Measurements from ENCODE around the gene CTSD.

Gene CTSD

DNA sequence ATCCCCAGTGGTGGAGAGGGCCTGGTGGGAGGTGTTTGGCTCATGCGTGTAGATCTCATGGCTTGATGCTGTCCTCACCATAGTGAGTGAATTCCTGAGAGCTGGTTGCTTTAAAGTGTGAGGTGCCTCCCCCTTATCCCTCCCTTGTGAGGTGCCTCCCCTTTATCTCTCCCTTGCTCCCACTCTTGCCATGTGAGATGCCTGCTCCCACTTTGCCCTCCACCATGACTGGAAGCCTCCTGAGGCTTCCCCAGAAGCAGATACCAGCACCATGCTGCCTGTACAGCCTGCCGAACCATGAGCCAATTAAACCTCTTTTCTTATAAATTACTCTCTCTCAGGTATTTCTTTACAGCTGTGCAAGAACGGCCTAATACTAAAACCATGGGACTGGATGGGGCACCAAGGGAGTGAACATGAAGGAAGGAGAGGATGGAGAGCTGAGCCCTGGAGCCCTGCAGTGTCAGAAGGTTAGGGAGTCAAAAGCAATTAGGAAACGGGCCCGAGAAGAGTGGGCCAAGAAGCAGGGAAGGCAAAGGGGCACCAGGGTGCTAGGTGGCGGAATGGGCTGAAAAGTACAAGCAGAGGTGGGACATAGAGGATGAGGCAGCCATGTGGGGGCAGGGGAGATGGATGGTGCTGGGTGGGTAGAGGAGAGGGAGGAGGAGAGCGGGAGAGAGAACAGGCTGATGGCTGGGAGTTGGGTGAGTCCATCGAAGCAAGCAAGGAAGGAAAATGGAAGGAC, 22.8 kb downstream of the CTSD start:
- H3K4me1 ChIP-seq (ENCODE audit: control insufficient read depth, insufficient read depth, low read length), result no peaks in the 10 kb centered on the region
- H3K4me3 ChIP-seq (ENCODE audit: low read length), result no peak overlapping the region
- H3K9ac ChIP-seq (ENCODE audit: low read length), result no peak overlapping the region
- no peak overlapping the region for H3K27ac ChIP-seq (ENCODE audit: low read depth, low read length)
- peaks cover 2% of the 10 kb centered on the region for H3K27me3 ChIP-seq (ENCODE audit: control insufficient read depth, insufficient read depth, low read length)
- H3K36me3 ChIP-seq (ENCODE audit: control insufficient read depth, insufficient read depth, low read length), result no peaks in the 10 kb centered on the region

DNA sequence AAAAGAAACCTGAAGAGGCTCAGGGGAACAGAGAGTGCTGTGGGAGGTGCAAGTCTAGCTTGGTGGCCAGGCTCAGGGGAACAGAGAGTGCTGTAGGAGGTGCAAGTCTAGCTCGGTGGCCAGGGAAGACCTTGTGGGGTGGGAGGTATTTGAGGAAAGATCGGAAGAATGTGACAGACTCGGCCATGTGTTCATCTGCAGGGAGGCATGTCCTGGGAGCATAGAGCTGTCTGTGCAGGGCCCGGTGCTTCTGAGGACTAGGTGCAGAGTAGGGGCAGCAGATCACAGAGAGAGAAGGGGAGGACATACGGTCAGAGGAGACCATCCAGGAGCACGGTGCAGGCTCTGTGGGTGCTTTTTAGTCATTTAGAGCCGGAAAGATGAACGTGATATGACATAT, 24.2 kb downstream of the CTSD start:
- Histone ChIP-seq H3K36me3 (ENCODE audit: control insufficient read depth, insufficient read depth, low read length) (no peaks in the 10 kb centered on the region), H3K4me3 (ENCODE audit: low read length) (no peak overlapping the region), H3K9ac (ENCODE audit: low read length) (no peak overlapping the region), H3K4me1 (ENCODE audit: control insufficient read depth, insufficient read depth, low read length) (no peaks in the 10 kb centered on the region), H3K27ac (ENCODE audit: low read depth, low read length) (no peak overlapping the region), H3K27me3 (ENCODE audit: control insufficient read depth, insufficient read depth, low read length) (peaks cover 2% of the 10 kb centered on the region)

GRCh38 chr11:1738380-1738779, 25.3 kb downstream of the CTSD start:
- H3K9ac ChIP-seq (ENCODE audit: low read length), result no peak overlapping the region
- peaks cover 4% of the 10 kb centered on the region for H3K27me3 ChIP-seq (ENCODE audit: control insufficient read depth, insufficient read depth, low read length)

DNA sequence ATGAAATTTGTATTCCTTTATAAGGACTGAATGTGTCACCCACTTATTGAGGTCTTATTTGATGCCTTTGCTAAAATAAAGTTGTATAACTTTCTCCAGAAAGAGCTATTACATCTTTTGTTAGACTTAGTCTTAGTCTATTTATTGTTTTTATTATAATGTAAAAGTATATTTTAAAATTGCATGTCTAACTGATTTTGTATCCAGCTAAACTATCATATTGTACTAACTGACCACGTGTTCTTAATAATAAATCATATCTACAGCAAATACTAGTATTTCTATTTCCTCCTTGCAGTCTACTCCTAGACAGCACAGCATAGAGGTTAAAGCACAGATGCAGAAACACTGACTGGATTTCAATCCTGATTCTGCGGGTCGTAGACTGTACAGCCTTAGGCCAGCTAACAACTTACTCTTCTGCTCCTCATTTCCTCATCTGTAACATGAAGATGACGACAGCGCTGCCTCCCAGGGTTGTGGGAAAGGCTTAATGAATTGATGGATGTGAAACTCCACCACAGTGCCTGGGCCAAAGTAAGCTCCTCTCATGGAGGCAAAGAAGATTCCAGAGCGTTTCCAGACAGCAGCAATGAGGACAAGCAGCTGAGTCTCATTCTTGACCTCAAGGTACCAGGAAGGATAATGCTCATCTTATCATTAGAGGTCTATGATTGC, 26.5 kb downstream of the CTSD start:
- H3K4me1 ChIP-seq (ENCODE audit: control insufficient read depth, insufficient read depth, low read length), result no peaks in the 10 kb centered on the region
- H3K4me3 ChIP-seq (ENCODE audit: low read length), result no peak overlapping the region
- H3K27ac ChIP-seq (ENCODE audit: low read depth, low read length), result no peak overlapping the region
- H3K27me3 ChIP-seq (ENCODE audit: control insufficient read depth, insufficient read depth, low read length), result peaks cover 7% of the 10 kb centered on the region
- H3K36me3 ChIP-seq (ENCODE audit: control insufficient read depth, insufficient read depth, low read length), result no peaks in the 10 kb centered on the region
- no peak overlapping the region for H3K9ac ChIP-seq (ENCODE audit: low read length)

More at GRCh38 chr11:1738380-1738779, 25.3 kb downstream of the CTSD start:
- Histone ChIP-seq H3K36me3 (ENCODE audit: control insufficient read depth, insufficient read depth, low read length) (no peaks in the 10 kb centered on the region), H3K4me3 (ENCODE audit: low read length) (no peak overlapping the region), H3K27ac (ENCODE audit: low read depth, low read length) (no peak overlapping the region), H3K4me1 (ENCODE audit: control insufficient read depth, insufficient read depth, low read length) (no peaks in the 10 kb centered on the region)

DNA sequence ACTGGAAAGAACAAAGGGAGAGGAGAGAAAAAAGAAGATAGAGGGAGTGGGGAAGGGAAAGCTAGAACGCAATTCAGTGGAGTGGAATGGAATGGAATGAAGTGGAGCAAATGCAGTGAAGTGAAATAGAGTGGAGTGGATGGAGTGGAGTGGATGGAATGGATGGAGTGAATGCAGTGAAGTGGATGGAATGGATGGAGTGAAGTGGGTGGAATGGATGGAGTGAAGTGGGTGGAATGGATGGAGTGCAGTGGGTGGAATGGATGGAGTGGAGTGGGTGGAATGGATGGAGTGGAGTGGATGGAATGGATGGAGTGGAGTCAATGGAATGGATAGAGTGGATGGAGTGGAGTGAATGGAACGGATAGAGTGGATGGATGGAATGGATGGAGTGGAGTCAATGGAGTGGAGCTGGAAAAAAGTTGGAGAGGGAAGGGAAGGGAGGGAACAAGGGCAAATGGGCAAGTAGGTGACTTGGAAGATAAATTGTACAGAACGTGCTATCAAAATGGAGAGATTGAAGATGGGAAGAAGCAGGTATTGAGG, 27.2 kb downstream of the CTSD start:
- no peak overlapping the region for H3K4me3 ChIP-seq (ENCODE audit: low read length)
- no peak overlapping the region for H3K9ac ChIP-seq (ENCODE audit: low read length)
- H3K27ac ChIP-seq (ENCODE audit: low read depth, low read length), result no peak overlapping the region
- no peaks in the 10 kb centered on the region for H3K36me3 ChIP-seq (ENCODE audit: control insufficient read depth, insufficient read depth, low read length)
- H3K4me1 ChIP-seq (ENCODE audit: control insufficient read depth, insufficient read depth, low read length), result no peaks in the 10 kb centered on the region
- H3K27me3 ChIP-seq (ENCODE audit: control insufficient read depth, insufficient read depth, low read length), result peaks cover 8% of the 10 kb centered on the region

GRCh38 chr11:1735271-1735670, 28.5 kb downstream of the CTSD start:
- Histone ChIP-seq H3K27me3 (ENCODE audit: control insufficient read depth, insufficient read depth, low read length) (peaks cover 9% of the 10 kb centered on the region), H3K4me1 (ENCODE audit: control insufficient read depth, insufficient read depth, low read length) (no peaks in the 10 kb centered on the region), H3K4me3 (ENCODE audit: low read length) (no peak overlapping the region)

DNA sequence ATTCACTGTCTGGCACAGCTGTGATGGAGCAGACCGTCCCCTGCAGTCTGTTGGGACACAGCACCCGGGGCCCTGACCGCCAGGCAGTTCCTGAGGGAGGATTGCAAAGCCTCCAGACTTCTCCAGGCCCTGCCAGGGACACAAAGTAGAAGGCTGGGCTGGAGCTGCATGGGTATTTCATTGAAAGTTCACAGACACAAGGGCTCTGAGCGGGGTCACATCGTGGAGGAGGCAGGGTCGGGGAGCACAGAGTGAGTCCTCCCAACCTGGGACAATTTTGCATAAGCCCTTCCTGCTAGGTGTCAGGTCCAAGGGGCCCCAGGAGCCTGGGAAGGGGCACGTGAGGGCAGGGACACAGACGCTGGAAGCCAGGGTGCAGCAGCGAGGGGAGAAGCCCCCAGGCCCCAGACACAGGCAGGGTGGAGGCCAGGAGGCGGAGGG, 29.1 kb downstream of the CTSD start:
- Histone ChIP-seq H3K4me3 (ENCODE audit: low read length) (no peak overlapping the region), H3K36me3 (ENCODE audit: control insufficient read depth, insufficient read depth, low read length) (no peaks in the 10 kb centered on the region), H3K9ac (ENCODE audit: low read length) (no peak overlapping the region), H3K27me3 (ENCODE audit: control insufficient read depth, insufficient read depth, low read length) (peaks cover 9% of the 10 kb centered on the region), H3K27ac (ENCODE audit: low read depth, low read length) (no peak overlapping the region), H3K4me1 (ENCODE audit: control insufficient read depth, insufficient read depth, low read length) (no peaks in the 10 kb centered on the region)

More at GRCh38 chr11:1735271-1735670, 28.5 kb downstream of the CTSD start:
- H3K9ac ChIP-seq (ENCODE audit: low read length), result no peak overlapping the region
- no peaks in the 10 kb centered on the region for H3K36me3 ChIP-seq (ENCODE audit: control insufficient read depth, insufficient read depth, low read length)
- H3K27ac ChIP-seq (ENCODE audit: low read depth, low read length), result no peak overlapping the region

- H3K27ac ChIP-seq (ENCODE audit: low read depth, low read length), result no peak overlapping the region
- peaks cover 13% of the 10 kb centered on the region for H3K27me3 ChIP-seq (ENCODE audit: control insufficient read depth, insufficient read depth, low read length)
- no peak overlapping the region for H3K9ac ChIP-seq (ENCODE audit: low read length)
- no peak overlapping the region for H3K4me3 ChIP-seq (ENCODE audit: low read length)
- H3K36me3 ChIP-seq (ENCODE audit: control insufficient read depth, insufficient read depth, low read length), result no peaks in the 10 kb centered on the region
- H3K4me1 ChIP-seq (ENCODE audit: control insufficient read depth, insufficient read depth, low read length), result no peaks in the 10 kb centered on the region
Measured at GRCh38 chr11:1733716-1734640, 29.7 kb downstream of the CTSD start.

DNA sequence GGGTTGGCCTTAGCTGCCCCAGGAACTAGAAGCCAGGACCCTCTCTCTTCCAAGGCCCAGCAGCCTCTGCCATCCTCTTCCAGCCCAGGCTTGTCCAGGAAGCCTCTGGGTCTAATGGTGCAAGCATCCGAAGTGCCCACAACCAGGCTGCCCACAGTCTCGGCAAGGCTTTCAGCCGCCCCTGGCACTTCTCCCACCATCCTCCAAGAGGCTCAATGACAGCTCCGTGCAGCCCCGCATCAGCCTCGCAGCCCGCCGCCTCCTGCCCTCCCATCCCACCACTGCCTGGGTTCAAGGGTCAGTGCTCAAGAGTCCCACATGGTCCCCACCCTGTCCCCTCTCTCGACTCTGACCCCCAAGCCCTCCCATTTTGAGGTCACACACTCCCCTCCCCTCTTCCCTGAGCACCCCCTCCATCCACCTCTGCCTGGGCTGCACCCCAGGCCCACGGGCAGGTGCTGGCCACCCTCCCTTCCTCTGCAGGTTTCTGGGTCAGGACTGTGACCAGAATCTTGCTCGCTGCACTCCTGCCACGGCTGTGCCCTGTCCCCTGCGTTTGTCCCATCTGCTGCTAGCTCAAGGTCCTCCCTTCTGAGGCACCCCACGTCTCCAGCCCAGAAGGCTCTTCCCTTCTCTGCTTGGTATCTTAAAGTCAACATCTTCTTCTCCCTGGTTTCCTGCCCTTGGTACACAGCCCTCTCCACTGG, 30.6 kb downstream of the CTSD start:
- Histone ChIP-seq H3K27ac (ENCODE audit: low read depth, low read length) (no peak overlapping the region), H3K9ac (ENCODE audit: low read length) (no peak overlapping the region), H3K4me1 (ENCODE audit: control insufficient read depth, insufficient read depth, low read length) (no peaks in the 10 kb centered on the region), H3K4me3 (ENCODE audit: low read length) (no peak overlapping the region), H3K27me3 (ENCODE audit: control insufficient read depth, insufficient read depth, low read length) (peaks cover 13% of the 10 kb centered on the region), H3K36me3 (ENCODE audit: control insufficient read depth, insufficient read depth, low read length) (no peaks in the 10 kb centered on the region)

DNA sequence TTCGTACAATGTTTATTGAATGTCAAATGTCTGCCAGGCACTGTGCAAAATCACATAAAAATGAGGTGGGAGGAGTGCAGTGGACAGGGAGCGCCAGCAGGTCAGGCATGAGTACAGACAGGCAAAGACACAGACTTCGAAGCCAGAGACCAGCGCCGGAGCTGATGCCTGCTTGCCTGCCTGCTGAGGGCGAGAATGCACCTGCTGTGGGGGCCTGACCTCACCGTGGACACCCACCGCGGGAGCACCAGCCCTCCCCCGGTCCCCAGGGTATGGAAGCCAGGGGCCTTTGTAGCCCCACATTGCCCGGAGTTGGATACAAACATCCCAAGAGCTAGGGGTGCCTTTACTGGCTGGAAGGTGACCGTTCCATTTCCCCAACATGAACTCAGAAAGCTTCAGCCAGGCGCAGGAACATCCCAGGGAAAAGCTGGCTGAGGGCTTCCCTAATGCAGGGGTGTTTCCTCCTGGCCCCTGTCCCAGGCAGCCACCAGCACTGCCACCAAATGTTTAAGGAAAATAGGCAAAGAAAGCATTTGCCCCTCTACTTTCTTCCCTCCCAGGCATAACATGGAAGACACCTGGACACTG, 31.2 kb downstream of the CTSD start:
- no peak overlapping the region for H3K27ac ChIP-seq (ENCODE audit: low read depth, low read length)
- peaks cover 13% of the 10 kb centered on the region for H3K27me3 ChIP-seq (ENCODE audit: control insufficient read depth, insufficient read depth, low read length)
- H3K4me3 ChIP-seq (ENCODE audit: low read length), result no peak overlapping the region
- no peaks in the 10 kb centered on the region for H3K36me3 ChIP-seq (ENCODE audit: control insufficient read depth, insufficient read depth, low read length)
- H3K9ac ChIP-seq (ENCODE audit: low read length), result no peak overlapping the region
- no peaks in the 10 kb centered on the region for H3K4me1 ChIP-seq (ENCODE audit: control insufficient read depth, insufficient read depth, low read length)

DNA sequence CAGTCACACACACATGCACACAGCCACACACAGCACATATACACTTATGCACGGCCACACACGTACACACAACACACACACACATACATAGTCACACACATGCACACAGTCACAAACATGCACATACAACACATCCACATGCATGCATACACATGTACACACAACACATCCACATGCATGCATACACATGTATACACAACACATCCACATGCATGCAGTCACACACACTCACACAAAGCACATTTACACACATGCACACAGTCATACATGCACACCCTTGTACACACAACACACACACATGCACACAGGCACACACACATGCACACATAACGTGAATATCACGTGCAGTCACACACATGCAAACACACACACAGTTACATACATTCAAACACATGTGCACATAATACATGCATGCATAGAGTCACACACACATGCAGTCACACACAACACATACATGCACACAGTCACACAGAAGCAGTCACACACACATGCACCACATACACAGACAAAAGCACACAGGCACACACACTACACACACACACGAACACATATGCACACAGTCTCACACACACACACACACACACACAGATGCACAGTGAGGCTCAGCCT, 32.2 kb downstream of the CTSD start:
- Histone ChIP-seq H3K4me3 (ENCODE audit: low read length) (no peak overlapping the region), H3K9ac (ENCODE audit: low read length) (no peak overlapping the region), H3K27ac (ENCODE audit: low read depth, low read length) (no peak overlapping the region), H3K27me3 (ENCODE audit: control insufficient read depth, insufficient read depth, low read length) (peaks cover 13% of the 10 kb centered on the region), H3K36me3 (ENCODE audit: control insufficient read depth, insufficient read depth, low read length) (no peaks in the 10 kb centered on the region), H3K4me1 (ENCODE audit: control insufficient read depth, insufficient read depth, low read length) (no peaks in the 10 kb centered on the region)

All from rectal smooth muscle tissue (tissue), 1 donor.